ENCODE measurements around the gene GPX3. TPM values are rescaled to one million over a fixed set of nuclear protein-coding genes. Genes with fewer than 3 reads are reported as not detected.

GPX3 gene
- total and polyA plus RNA-seq, 2 of the 13 experiments (the other 11 are each of a cell fraction or from before 2014, with no cell fraction given): 33.8 to 1,892 TPM

GRCh38 chr5:151037561-151038411 is 17.4 kb downstream of the GPX3 start (continued):
- TF ChIP-seq ZNF501 (CRISPR knock-in tag; IDR thresholded peaks at IDR 0.05): no peak
- TF ChIP-seq ARID5B (CRISPR knock-in tag; IDR thresholded peaks at IDR 0.05): peak; percentile 35; the same call in 1 of the 2 replicates
- no peak for TF ChIP-seq ARNTL (CRISPR knock-in tag; IDR thresholded peaks at IDR 0.05)
- TF ChIP-seq SAP130 (CRISPR knock-in tag; IDR thresholded peaks at IDR 0.05; ENCODE audit: low read depth): peak; percentile 45; the same call in 1 of the 2 replicates
- no peak for TF ChIP-seq ONECUT2 (CRISPR knock-in tag; IDR thresholded peaks at IDR 0.05)
- no peak for TF ChIP-seq ZFP91 (CRISPR knock-in tag; IDR thresholded peaks at IDR 0.05; ENCODE audit: borderline replicate concordance)
- TF ChIP-seq ZNF430 (CRISPR knock-in tag; IDR thresholded peaks at IDR 0.05): 0 out of 2 replicates have a peak, but pooled peaks have one; percentile 23
- TF ChIP-seq ZNF276 (CRISPR knock-in tag; IDR thresholded peaks at IDR 0.05; ENCODE audit: low read depth): no peak
- TF ChIP-seq PLRG1 (conservative IDR thresholded peaks at IDR 0.05): no peak
- TF ChIP-seq ZNF619 (CRISPR knock-in tag; IDR thresholded peaks at IDR 0.05): no peak
- no peak for TF ChIP-seq AKAP8 (CRISPR knock-in tag; IDR thresholded peaks at IDR 0.05)
- no peak for TF ChIP-seq ZNF740 (CRISPR knock-in tag; IDR thresholded peaks at IDR 0.05)
- no peak for TF ChIP-seq DNMT3B (CRISPR knock-in tag; conservative IDR thresholded peaks at IDR 0.05)
- TF ChIP-seq THAP8 (CRISPR knock-in tag; IDR thresholded peaks at IDR 0.05; ENCODE audit: borderline replicate concordance): no peak
- no peak for TF ChIP-seq HNRNPH1 (optimal IDR thresholded peaks at IDR 0.05; ENCODE audit: low read depth, low read length)
- no peak for TF ChIP-seq ZNF383 (CRISPR knock-in tag; IDR thresholded peaks at IDR 0.05; ENCODE audit: borderline replicate concordance)
- TF ChIP-seq ZNF225 (CRISPR knock-in tag; IDR thresholded peaks at IDR 0.05): no peak
- TF ChIP-seq MED1 (CRISPR knock-in tag; IDR thresholded peaks at IDR 0.05): 0 out of 2 replicates have a peak, but pooled peaks have one; percentile 17
- no peak for TF ChIP-seq SMARCE1 (IDR thresholded peaks at IDR 0.05; ENCODE audit: borderline replicate concordance)
- TF ChIP-seq SOX5 (CRISPR knock-in tag; IDR thresholded peaks at IDR 0.05; ENCODE audit: borderline replicate concordance): 0 out of 2 replicates have a peak, but pooled peaks have one; percentile 24
- TF ChIP-seq HMG20A (CRISPR knock-in tag; IDR thresholded peaks at IDR 0.05; ENCODE audit: borderline replicate concordance): no peak
- no peak for TF ChIP-seq ZNF431 (CRISPR knock-in tag; IDR thresholded peaks at IDR 0.05; ENCODE audit: borderline replicate concordance, low read depth)
